ENCODE data around the gene KRTAP21-1.

KRTAP21-1 gene

DNA sequence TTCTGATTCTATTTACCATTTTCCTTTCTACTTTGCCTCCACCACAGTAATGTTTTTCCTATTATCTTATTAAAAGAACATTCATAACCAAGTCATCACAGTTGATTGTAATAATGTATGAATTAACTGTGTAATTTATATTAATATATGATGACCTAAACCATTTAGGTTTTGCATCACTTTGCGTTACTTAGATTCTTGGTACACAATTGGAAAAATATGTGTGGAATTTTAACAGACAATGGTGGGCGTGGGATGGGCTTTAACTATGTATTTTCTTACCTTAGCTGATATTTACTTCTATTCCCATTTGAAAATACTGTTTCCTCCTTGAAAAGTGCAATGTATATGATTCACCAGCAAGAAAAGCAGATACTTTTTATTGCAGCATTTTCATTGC is 40.3 kb downstream of the KRTAP21-1 start:
- no peaks in the 10 kb centered on the region for H3K27me3 ChIP-seq (ENCODE audit: insufficient read depth, low read length)
- H2AFZ ChIP-seq (ENCODE audit: low read length): no peak overlapping the region
- no peak overlapping the region for H3K4me3 ChIP-seq (ENCODE audit: low read depth, low read length, poor library complexity, severe bottlenecking)
- H3K9ac ChIP-seq (ENCODE audit: low read length): no peak overlapping the region
- H3K27ac ChIP-seq (ENCODE audit: low read depth, low read length, poor library complexity, severe bottlenecking): no peak overlapping the region
- H3K4me1 ChIP-seq (ENCODE audit: insufficient read depth, low read length, severe bottlenecking): no peaks in the 10 kb centered on the region
- H3K79me2 ChIP-seq (ENCODE audit: insufficient read depth, low read length): no peaks in the 10 kb centered on the region
- no peaks in the 10 kb centered on the region for H3K36me3 ChIP-seq (ENCODE audit: insufficient read depth, low read length)
- H3K9me2 ChIP-seq (ENCODE audit: low read depth, low read length): no peaks in the 10 kb centered on the region
- H3K9me3 ChIP-seq (ENCODE audit: low read length): no peaks in the 10 kb centered on the region
- H3F3A ChIP-seq (ENCODE audit: insufficient read depth, low read length): no peaks in the 10 kb centered on the region
- H3K4me2 ChIP-seq (ENCODE audit: low read length): no peak overlapping the region
- TF ChIP-seq EZH2 (IDR thresholded peaks at IDR 0.05; ENCODE audit: borderline replicate concordance, low read length): no peak
- TF ChIP-seq, protein P1, sequence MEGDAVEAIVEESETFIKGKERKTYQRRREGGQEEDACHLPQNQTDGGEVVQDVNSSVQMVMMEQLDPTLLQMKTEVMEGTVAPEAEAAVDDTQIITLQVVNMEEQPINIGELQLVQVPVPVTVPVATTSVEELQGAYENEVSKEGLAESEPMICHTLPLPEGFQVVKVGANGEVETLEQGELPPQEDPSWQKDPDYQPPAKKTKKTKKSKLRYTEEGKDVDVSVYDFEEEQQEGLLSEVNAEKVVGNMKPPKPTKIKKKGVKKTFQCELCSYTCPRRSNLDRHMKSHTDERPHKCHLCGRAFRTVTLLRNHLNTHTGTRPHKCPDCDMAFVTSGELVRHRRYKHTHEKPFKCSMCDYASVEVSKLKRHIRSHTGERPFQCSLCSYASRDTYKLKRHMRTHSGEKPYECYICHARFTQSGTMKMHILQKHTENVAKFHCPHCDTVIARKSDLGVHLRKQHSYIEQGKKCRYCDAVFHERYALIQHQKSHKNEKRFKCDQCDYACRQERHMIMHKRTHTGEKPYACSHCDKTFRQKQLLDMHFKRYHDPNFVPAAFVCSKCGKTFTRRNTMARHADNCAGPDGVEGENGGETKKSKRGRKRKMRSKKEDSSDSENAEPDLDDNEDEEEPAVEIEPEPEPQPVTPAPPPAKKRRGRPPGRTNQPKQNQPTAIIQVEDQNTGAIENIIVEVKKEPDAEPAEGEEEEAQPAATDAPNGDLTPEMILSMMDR (IDR thresholded peaks at IDR 0.05; ENCODE audit: low read length): no peak
- no peaks in the 10 kb centered on the region for H4K20me1 ChIP-seq (ENCODE audit: insufficient read depth, low read length)

DNA sequence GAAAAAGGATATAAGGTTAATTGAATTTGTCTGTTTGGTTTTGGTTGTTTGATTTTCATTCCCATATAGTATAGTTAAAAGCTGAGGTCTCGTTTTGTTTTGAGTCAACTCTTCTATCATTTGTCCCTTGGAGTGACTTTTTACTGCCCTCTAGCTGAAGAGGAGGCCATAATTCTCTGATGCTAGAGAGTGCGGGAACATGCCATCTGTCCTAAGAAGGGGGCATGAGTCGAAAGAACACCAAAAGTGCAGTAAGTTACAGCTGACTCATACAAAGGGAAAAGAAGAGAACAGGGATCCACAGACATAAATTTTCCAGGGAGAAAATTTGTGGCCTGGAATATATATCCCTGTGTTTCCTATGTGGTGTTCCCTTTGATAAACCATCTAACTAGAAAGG is 40.8 kb downstream of the KRTAP21-1 start:
- H3K9me2 ChIP-seq (ENCODE audit: low read depth, low read length): no peaks in the 10 kb centered on the region
- H3K9me3 ChIP-seq (ENCODE audit: low read length): no peaks in the 10 kb centered on the region
- H2AFZ ChIP-seq (ENCODE audit: low read length): no peak overlapping the region
- H4K20me1 ChIP-seq (ENCODE audit: insufficient read depth, low read length): no peaks in the 10 kb centered on the region
- no peak overlapping the region for H3K27ac ChIP-seq (ENCODE audit: low read depth, low read length, poor library complexity, severe bottlenecking)
- H3K4me1 ChIP-seq (ENCODE audit: insufficient read depth, low read length, severe bottlenecking): no peaks in the 10 kb centered on the region
- no peak overlapping the region for H3K4me2 ChIP-seq (ENCODE audit: low read length)
- TF ChIP-seq, protein P1 (IDR thresholded peaks at IDR 0.05; ENCODE audit: low read length): no peak
- TF ChIP-seq EZH2 (IDR thresholded peaks at IDR 0.05; ENCODE audit: borderline replicate concordance, low read length): no peak
- H3K79me2 ChIP-seq (ENCODE audit: insufficient read depth, low read length): no peaks in the 10 kb centered on the region
- no peaks in the 10 kb centered on the region for H3K27me3 ChIP-seq (ENCODE audit: insufficient read depth, low read length)
- no peaks in the 10 kb centered on the region for H3K36me3 ChIP-seq (ENCODE audit: insufficient read depth, low read length)
- H3K4me3 ChIP-seq (ENCODE audit: low read depth, low read length, poor library complexity, severe bottlenecking): no peak overlapping the region
- no peak overlapping the region for H3K9ac ChIP-seq (ENCODE audit: low read length)
- H3F3A ChIP-seq (ENCODE audit: insufficient read depth, low read length): no peaks in the 10 kb centered on the region

DNA sequence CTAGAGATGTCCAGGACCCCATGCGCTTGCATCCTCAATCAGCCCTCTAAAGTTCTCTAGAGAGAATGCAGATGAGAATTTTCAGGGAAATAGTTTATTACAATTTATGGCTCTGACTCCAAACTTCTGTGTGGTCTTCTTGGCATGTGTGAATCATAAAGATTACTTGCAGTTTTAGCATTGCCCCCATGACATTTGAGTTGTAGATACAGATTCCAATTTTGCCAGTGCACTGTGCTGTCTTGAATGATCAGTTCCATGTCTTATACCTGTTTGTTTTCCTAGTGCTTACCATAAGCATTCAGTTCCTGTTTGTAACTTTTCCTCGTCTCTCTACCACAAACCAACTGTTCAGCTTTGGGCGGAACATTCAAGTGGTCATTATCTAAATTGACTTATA is 41.5 kb downstream of the KRTAP21-1 start:
- Histone ChIP-seq H2AFZ (ENCODE audit: low read length) (no peak overlapping the region), H3F3A (ENCODE audit: insufficient read depth, low read length) (no peaks in the 10 kb centered on the region), H3K36me3 (ENCODE audit: insufficient read depth, low read length) (no peaks in the 10 kb centered on the region), H3K9me2 (ENCODE audit: low read depth, low read length) (no peaks in the 10 kb centered on the region), H3K9me3 (ENCODE audit: low read length) (no peaks in the 10 kb centered on the region), H3K9ac (ENCODE audit: low read length) (no peak overlapping the region), H3K4me1 (ENCODE audit: insufficient read depth, low read length, severe bottlenecking) (no peaks in the 10 kb centered on the region), H3K27me3 (ENCODE audit: insufficient read depth, low read length) (no peaks in the 10 kb centered on the region), H3K4me3 (ENCODE audit: low read depth, low read length, poor library complexity, severe bottlenecking) (no peak overlapping the region), H3K27ac (ENCODE audit: low read depth, low read length, poor library complexity, severe bottlenecking) (no peak overlapping the region), H3K4me2 (ENCODE audit: low read length) (no peak overlapping the region), H3K79me2 (ENCODE audit: insufficient read depth, low read length) (no peaks in the 10 kb centered on the region), H4K20me1 (ENCODE audit: insufficient read depth, low read length) (no peaks in the 10 kb centered on the region)
- no peak for TF ChIP-seq EZH2 (IDR thresholded peaks at IDR 0.05; ENCODE audit: borderline replicate concordance, low read length)
- TF ChIP-seq, protein P1 (IDR thresholded peaks at IDR 0.05; ENCODE audit: low read length): no peak

All from OCI-LY1 (cell line).